Tibial nerve (tissue), 4 donors: ENCODE results near the gene DAP3. TPM values are rescaled to one million over a fixed set of nuclear protein-coding genes. Genes with fewer than 3 reads are reported as not detected.
"Not testable (repeated sequence)": the region's sequence is repeated elsewhere in the genome, so short reads cannot be mapped to it uniquely, and the experiment has no call there.

Experiments used
- DNase-seq, 2 donors: peaks; one replicate each; pipeline ENCODE4 v3.0.0-alpha.2; 2019; ENCODE audit warnings: low spot score in 2 of 2
- H3K27ac ChIP-seq, 4 donors: fragments of 200-600 bp; sonication (generic) in 3 of 4; one replicate each; pipeline ENCODE4 v1.5.1; 2017 to 2019; ENCODE audit warnings: mild to moderate bottlenecking in 1 of 4
- H3K27me3 ChIP-seq, 2 donors: fragments of 200-600 bp; sonication (generic) in 1 of 2; one replicate each; pipeline versions ENCODE4 v1.5.1 to v1.6.0; 2017 to 2019
- H3K36me3 ChIP-seq, 3 donors: fragments of 200-600 bp; sonication (generic); one replicate each; pipeline ENCODE4 v1.5.1; 2018 to 2019
- H3K4me1 ChIP-seq, 4 donors: fragments of 200-600 bp; sonication (generic) in 3 of 4; one replicate each; pipeline ENCODE4 v1.5.1; 2017 to 2019
- H3K4me3 ChIP-seq, 4 donors: fragments of 200-600 bp; sonication (generic) in 3 of 4; one replicate each; pipeline ENCODE4 v1.5.1; 2017 to 2019; ENCODE audit warnings: mild to moderate bottlenecking in 1 of 4, moderate library complexity in 1 of 4
- H3K9me3 ChIP-seq, 4 donors: fragments of 200-600 bp; sonication (generic) in 3 of 4; one replicate each; pipeline ENCODE4 v1.5.1; 2017 to 2019
- CTCF ChIP-seq, 5 experiments: fragments of 200-600 bp in 3 of 5; fragments of 450-650 bp in 2 of 5; sonication (generic) in 3 of 5; IDR thresholded peaks; one replicate each; pipeline ENCODE4 v1.5.1; 2016 to 2019; ENCODE audit warnings: antibody characterized with exemption in 5 of 5, mild to moderate bottlenecking in 3 of 5, moderate library complexity in 2 of 5
- EP300 ChIP-seq, 2 donors: sonication (generic); formaldehyde crosslinking; IDR thresholded peaks; one replicate each; pipeline ENCODE4 v1.6.1; 2017; ENCODE audit warnings: antibody characterized with exemption in 2 of 2, mild to moderate bottlenecking in 1 of 2
- POLR2A ChIP-seq, 2 donors: fragments of 450-650 bp; IDR thresholded peaks; one replicate each; pipeline ENCODE4 v1.6.1; 2017; ENCODE audit warnings: antibody characterized with exemption in 2 of 2, mild to moderate bottlenecking in 2 of 2, moderate library complexity in 2 of 2
- WGBS, 2 donors: methylation state at CpG; one replicate each; pipeline ENCODE4 v1.1.5; 2018; 5-methylcytosine and 5-hydroxymethylcytosine counted together
- total RNA-seq, 4 donors: library from RNA; depleted of rRNA; stranded (reverse); fragments of >200 nt; gene quantifications; one replicate each; pipeline ENCODE4 v1.1.0, GENCODE V29; 2016

The DAP3 gene
- total RNA-seq, 4 donors from 2014 or later, result 101 to 159 (median 138) TPM

GRCh38 chr1:155696524-155696923 is 7.6 kb downstream of the DAP3 start:
- Histone ChIP-seq H3K36me3 (peaks cover 0 to 15% (median 0%) of the 10 kb centered on the region in 3 donors), H3K4me1 (peaks cover 0 to 39% (median 5%) of the 10 kb centered on the region in 4 donors), H3K27ac (no peak overlapping the region), H3K9me3 (no peaks in the 10 kb centered on the region), H3K4me3 (no peak overlapping the region), H3K27me3 (no peaks in the 10 kb centered on the region)
- TF ChIP-seq POLR2A (IDR thresholded peaks at IDR 0.05) (no peak), EP300 (IDR thresholded peaks at IDR 0.05) (no peak), CTCF (IDR thresholded peaks at IDR 0.05) (no peak)
- no peak for DNase-seq

- peaks cover 0 to 9% (median 0%) of the 10 kb centered on the region in 3 donors for H3K36me3 ChIP-seq
These were observed 8.2 kb downstream of the DAP3 start for GRCh38 chr1:155697046-155697445.

GRCh38 chr1:155697616-155698015 is 8.7 kb downstream of the DAP3 start:
- H3K4me1 ChIP-seq, result peaks cover 0 to 38% (median 5%) of the 10 kb centered on the region in 4 donors
- WGBS, 2 donors, result 74 to 81% methylated on average over 11 of the region's 11 CpGs
- not testable (repeated sequence) for H3K27me3 ChIP-seq, H3K4me3 ChIP-seq, H3K27ac ChIP-seq, H3K36me3 ChIP-seq, DNase-seq, H3K9me3 ChIP-seq

More at GRCh38 chr1:155697046-155697445, 8.2 kb downstream of the DAP3 start:
- Histone ChIP-seq H3K27ac (no peak overlapping the region), H3K4me1 (peaks cover 0 to 38% (median 5%) of the 10 kb centered on the region in 4 donors), H3K4me3 (no peak overlapping the region), H3K27me3 (no peaks in the 10 kb centered on the region), H3K9me3 (no peaks in the 10 kb centered on the region)
- no peak for DNase-seq
- TF ChIP-seq POLR2A (IDR thresholded peaks at IDR 0.05) (no peak), CTCF (IDR thresholded peaks at IDR 0.05) (no peak), EP300 (IDR thresholded peaks at IDR 0.05) (no peak)
- 59 to 65% methylated on average over 10 of the region's 10 CpGs for WGBS, 2 donors

GRCh38 chr1:155698382-155699038 is 9.6 kb downstream of the DAP3 start:
- no peaks in the 10 kb centered on the region for H3K27me3 ChIP-seq
- H3K27ac ChIP-seq, result peak overlapping the region in 1 of 4 donors; percentile 75
- 91 to 94% methylated on average over 13 of the region's 13 CpGs for WGBS, 2 donors
- no peak overlapping the region for H3K4me3 ChIP-seq
- DNase-seq, result no peak
- no peaks in the 10 kb centered on the region for H3K9me3 ChIP-seq
- TF ChIP-seq POLR2A (IDR thresholded peaks at IDR 0.05) (no peak), CTCF (IDR thresholded peaks at IDR 0.05) (no peak), EP300 (IDR thresholded peaks at IDR 0.05) (no peak)
- peaks cover 0 to 38% (median 5%) of the 10 kb centered on the region in 4 donors for H3K4me1 ChIP-seq
- H3K36me3 ChIP-seq, result peaks cover 0 to under 1% (median 0%) of the 10 kb centered on the region in 3 donors

GRCh38 chr1:155699062-155699461 is 10.2 kb downstream of the DAP3 start:
- WGBS, 2 donors, result 83 to 86% methylated on average over 4 of the region's 4 CpGs
- peak overlapping the region in 1 of 4 donors; percentile 75 for H3K27ac ChIP-seq
- H3K4me3 ChIP-seq, DNase-seq, H3K9me3 ChIP-seq, H3K36me3 ChIP-seq, H3K27me3 ChIP-seq: not testable (repeated sequence)
- H3K4me1 ChIP-seq, result peaks cover 0 to 38% (median 5%) of the 10 kb centered on the region in 4 donors

GRCh38 chr1:155701675-155702074 is 12.8 kb downstream of the DAP3 start:
- H3K9me3 ChIP-seq, H3K4me3 ChIP-seq, H3K27ac ChIP-seq, H3K27me3 ChIP-seq, H3K36me3 ChIP-seq, DNase-seq: not testable (repeated sequence)
- WGBS, 2 donors, result 51 to 57% methylated on average over 2 of the region's 2 CpGs
- H3K4me1 ChIP-seq, result peaks cover 0 to 16% (median 0%) of the 10 kb centered on the region in 4 donors
